Activated CD8-positive, alpha-beta memory T cell treated with anti-CD3 and anti-CD28 coated beads, Interleukin-2, amount 10 ng/mL, durations not matched to agents 7 days and 5 days (primary cell): ENCODE data around the gene KCNMB2. TPM values are rescaled to one million over a fixed set of nuclear protein-coding genes. Genes with fewer than 3 reads are reported as not detected.

Experiments used
- ATAC-seq: fragments of 150-1000 bp; cut with Tn5 transposase; one replicate; pipeline ENCODE4 v1.10.0; 2021; ENCODE audit warnings: moderate library complexity
- CTCF ChIA-PET: fragments of 350-600 bp; sonication (Branson Sonifier 250); formaldehyde crosslinking; loops from one replicate; lab custom pipeline; 2021; ENCODE audit warnings: antibody characterized with exemption; lab: Charles Lee
- DNase-seq: peaks from one replicate; pipeline ENCODE4 v3.0.0-alpha.2; 2020
- H3K27ac Mint-ChIP-seq: one replicate; pipeline ENCODE4 v1.8.0; 2021; ENCODE audit warnings: mild to moderate bottlenecking, mixed read lengths
- H3K27me3 Mint-ChIP-seq: one replicate; pipeline ENCODE4 v1.8.0; 2021; ENCODE audit warnings: mixed read lengths
- H3K36me3 Mint-ChIP-seq: one replicate; pipeline ENCODE4 v1.8.0; 2021; ENCODE audit warnings: mild to moderate bottlenecking, mixed read lengths
- H3K4me1 Mint-ChIP-seq: one replicate; pipeline ENCODE4 v1.8.0; 2021; ENCODE audit warnings: mixed read lengths
- H3K4me3 Mint-ChIP-seq: one replicate; pipeline ENCODE4 v1.8.0; 2021; ENCODE audit warnings: mild to moderate bottlenecking, moderate library complexity, mixed read lengths
- H3K9me3 Mint-ChIP-seq: one replicate; pipeline ENCODE4 v1.8.0; 2022; ENCODE audit warnings: low read depth, mixed read lengths
- total RNA-seq, 2 experiments: library from RNA; stranded (reverse); gene quantifications; one replicate each; pipeline ENCODE4 v1.2.3, GENCODE V29; 2021

KCNMB2 gene
- total RNA-seq, 2 experiments from 2014 or later: not detected

DNA sequence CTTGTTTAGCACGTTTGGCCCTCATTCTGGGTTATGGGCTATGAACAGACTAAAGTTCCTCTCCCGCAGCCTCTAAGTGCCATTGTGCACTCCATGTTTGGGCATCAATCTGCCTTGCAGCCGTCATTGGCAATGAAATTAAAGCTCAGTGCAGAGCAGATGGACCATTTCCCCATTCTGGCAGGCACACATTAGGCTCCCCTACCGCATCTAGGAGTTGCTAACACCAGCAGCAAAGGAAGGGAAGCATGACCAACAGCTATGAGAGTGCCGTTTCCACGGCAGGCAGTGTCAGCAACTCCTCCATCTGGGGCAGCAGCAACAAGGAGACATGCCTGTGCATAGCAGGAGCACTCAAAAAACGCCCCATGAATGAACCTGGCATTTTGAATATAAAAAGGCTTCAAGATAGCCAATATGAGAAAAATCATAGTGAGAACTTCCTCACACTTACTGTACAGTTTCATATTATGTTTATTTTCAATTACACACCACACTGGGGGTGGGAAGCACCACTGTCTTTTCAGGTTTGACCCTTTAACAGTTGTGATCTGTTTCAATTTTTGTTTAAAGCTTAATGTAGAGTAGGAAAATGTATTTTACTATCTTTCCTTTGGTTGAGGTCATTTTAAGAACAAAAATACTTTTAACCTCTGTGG lies 218.7 kb downstream of the KCNMB2 start:
- Mint-ChIP-seq H3K36me3 (no peaks in the 10 kb centered on the region), H3K4me1 (no peaks in the 10 kb centered on the region), H3K27ac (no peak overlapping the region), H3K9me3 (no peaks in the 10 kb centered on the region), H3K4me3 (no peak overlapping the region), H3K27me3 (no peaks in the 10 kb centered on the region)
- ATAC-seq (no peak), DNase-seq (no peak)
- CTCF ChIA-PET: no interaction called here

DNA sequence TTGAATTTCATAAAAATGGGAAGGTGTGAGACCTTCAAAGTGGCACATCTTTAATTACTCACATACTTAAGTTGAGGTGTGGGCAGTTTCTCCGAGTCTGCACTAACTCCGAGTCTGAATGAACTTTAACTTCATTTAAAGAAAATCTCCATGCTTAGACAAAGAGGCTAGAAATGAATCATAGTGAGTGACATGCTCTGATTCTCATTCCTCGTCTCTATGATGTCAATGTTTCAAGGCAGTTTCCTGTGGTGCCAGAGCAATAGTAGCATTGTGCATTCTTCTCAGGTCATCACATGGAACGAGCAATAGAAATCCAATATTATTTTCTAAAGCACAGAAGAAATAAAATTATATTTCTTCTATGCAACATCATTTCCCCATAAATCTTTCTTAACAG lies 224.8 kb downstream of the KCNMB2 start:
- no peaks in the 10 kb centered on the region for H3K4me1 Mint-ChIP-seq
- H3K4me3 Mint-ChIP-seq: no peak overlapping the region
- no peaks in the 10 kb centered on the region for H3K27me3 Mint-ChIP-seq
- CTCF ChIA-PET: no interaction called here
- H3K27ac Mint-ChIP-seq: no peak overlapping the region
- ATAC-seq (no peak), DNase-seq (no peak)
- H3K36me3 Mint-ChIP-seq: no peaks in the 10 kb centered on the region
- no peaks in the 10 kb centered on the region for H3K9me3 Mint-ChIP-seq

DNA sequence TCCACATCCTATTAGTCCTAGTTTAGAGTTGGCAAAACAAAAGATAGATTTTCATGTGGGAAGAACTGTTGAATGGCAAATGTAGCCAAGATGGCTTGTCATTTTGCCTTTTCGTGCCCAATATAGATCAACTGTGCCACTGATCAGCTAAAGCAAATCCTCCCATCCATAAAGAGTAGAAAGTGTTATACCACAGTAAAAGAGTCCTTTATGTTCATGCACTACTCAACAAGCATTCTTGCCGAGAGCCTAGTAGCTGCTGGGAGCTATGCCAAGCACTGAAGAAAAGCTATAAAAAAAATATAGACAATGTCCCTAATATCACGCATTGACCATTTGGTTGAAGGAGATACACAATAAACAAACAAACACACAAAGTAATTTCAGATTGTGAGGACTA lies 225.2 kb downstream of the KCNMB2 start:
- Mint-ChIP-seq H3K27ac (no peak overlapping the region), H3K36me3 (no peaks in the 10 kb centered on the region), H3K4me3 (no peak overlapping the region), H3K9me3 (no peaks in the 10 kb centered on the region), H3K4me1 (no peaks in the 10 kb centered on the region), H3K27me3 (no peaks in the 10 kb centered on the region)
- ATAC-seq: no peak
- CTCF ChIA-PET: no interaction called here
- no peak for DNase-seq

DNA sequence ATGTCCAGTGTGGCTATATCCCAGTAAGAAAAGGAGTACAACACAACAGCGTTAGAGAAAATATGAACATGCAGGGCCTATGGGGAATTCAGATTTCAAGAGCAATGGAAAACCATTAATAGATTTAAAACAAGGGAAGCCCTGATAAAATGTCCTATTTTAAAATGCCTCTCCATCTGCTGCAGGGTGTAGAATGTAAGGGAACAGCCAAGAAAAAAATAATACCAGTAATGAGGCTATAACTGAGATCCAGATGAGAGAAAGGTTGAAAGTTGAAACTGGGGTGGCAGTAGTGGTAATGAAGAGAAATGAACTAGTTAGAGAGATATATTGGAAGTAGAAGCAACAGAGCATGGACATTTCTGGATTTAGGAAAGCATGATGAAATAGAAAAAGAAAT lies 226.1 kb downstream of the KCNMB2 start:
- CTCF ChIA-PET: no interaction called here
- no peaks in the 10 kb centered on the region for H3K4me1 Mint-ChIP-seq
- DNase-seq (no peak), ATAC-seq (no peak)
- no peaks in the 10 kb centered on the region for H3K36me3 Mint-ChIP-seq
- H3K4me3 Mint-ChIP-seq: no peak overlapping the region
- no peaks in the 10 kb centered on the region for H3K9me3 Mint-ChIP-seq
- no peak overlapping the region for H3K27ac Mint-ChIP-seq
- no peaks in the 10 kb centered on the region for H3K27me3 Mint-ChIP-seq

DNA sequence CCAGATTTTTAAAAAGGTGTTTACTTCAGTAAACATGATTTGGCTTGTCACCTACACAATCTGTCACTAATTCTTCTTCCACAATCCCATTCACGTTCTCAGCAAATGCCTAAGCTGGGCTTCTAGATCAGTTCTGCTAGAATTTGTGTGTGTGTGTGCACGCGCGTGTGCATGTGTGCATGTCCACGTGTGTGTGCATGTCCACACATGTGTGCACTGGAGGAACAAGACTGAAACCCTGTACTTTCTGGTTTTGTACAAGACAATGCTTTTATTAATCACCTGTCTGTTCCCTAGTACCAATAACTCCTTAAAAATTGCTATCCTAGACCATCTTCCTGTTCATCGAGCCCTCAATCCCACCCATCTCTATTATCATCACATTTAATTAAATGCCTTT lies 229.2 kb downstream of the KCNMB2 start:
- Mint-ChIP-seq H3K4me1 (no peaks in the 10 kb centered on the region), H3K36me3 (no peaks in the 10 kb centered on the region), H3K9me3 (no peaks in the 10 kb centered on the region), H3K27me3 (no peaks in the 10 kb centered on the region), H3K4me3 (no peak overlapping the region), H3K27ac (no peak overlapping the region)
- CTCF ChIA-PET: no interaction called here
- DNase-seq: no peak
- no peak for ATAC-seq

DNA sequence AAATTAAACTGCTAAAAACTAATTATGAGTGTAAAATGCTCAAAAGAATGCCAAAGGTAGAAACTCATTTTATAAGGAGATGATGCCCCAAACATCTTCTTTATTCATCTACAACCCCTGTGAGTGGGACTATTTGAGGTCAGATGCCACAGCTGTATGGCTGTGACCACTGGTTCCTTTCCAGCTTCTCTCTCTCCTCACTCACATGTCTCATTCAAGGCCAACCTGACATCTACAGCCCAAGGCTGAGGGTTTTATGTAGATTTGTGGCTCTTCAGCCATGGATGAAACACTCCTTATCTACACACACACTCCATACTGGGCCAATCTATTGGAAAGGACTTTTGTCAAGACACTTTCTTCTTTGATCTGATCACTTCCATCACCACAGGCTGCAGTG lies 231.3 kb downstream of the KCNMB2 start:
- DNase-seq (no peak), ATAC-seq (no peak)
- CTCF ChIA-PET: no interaction called here
- H3K27ac Mint-ChIP-seq: no peak overlapping the region
- H3K4me3 Mint-ChIP-seq: no peak overlapping the region
- H3K36me3 Mint-ChIP-seq: no peaks in the 10 kb centered on the region
- H3K4me1 Mint-ChIP-seq: no peaks in the 10 kb centered on the region
- H3K27me3 Mint-ChIP-seq: no peaks in the 10 kb centered on the region
- H3K9me3 Mint-ChIP-seq: no peaks in the 10 kb centered on the region

DNA sequence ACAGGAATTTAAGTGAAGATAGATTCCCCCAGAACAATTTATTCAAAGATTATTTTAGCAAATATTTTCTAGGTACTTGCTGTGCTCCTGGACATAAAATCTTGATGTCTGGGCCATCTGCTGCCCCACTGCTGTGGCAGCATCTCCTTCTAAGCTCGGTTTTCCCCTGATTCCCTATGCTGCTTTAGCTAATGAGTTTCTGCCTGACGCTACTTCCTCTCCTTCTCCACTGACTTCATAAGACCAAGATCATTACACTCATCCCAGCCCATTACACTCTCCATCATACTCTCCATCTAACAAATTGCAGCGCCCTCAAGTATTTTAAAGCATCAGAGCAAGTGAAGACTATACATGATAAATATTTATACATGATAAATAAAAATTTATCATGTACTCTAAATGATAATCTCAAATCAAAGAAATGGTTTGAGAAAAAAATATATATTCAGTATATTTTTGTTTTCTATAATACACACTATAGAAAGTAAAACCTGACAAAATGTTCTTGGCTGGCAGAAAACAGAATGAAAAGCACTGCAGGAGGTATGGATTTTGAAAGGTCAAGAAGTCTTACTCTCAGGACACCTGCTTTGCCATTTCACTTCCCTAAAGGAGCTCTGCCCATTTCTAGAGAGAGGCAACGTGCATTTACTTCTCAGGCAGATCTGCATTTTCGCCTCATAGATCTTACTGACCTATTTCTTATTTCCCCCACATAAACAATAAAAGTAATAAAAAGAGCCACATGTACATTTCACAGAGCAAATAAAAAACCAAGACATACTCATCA lies 232.0 kb downstream of the KCNMB2 start:
- CTCF ChIA-PET: no interaction called here
- H3K9me3 Mint-ChIP-seq: no peaks in the 10 kb centered on the region
- no peak overlapping the region for H3K4me3 Mint-ChIP-seq
- DNase-seq (no peak), ATAC-seq (no peak)
- no peaks in the 10 kb centered on the region for H3K36me3 Mint-ChIP-seq
- H3K27me3 Mint-ChIP-seq: no peaks in the 10 kb centered on the region
- H3K4me1 Mint-ChIP-seq: no peaks in the 10 kb centered on the region
- no peak overlapping the region for H3K27ac Mint-ChIP-seq

DNA sequence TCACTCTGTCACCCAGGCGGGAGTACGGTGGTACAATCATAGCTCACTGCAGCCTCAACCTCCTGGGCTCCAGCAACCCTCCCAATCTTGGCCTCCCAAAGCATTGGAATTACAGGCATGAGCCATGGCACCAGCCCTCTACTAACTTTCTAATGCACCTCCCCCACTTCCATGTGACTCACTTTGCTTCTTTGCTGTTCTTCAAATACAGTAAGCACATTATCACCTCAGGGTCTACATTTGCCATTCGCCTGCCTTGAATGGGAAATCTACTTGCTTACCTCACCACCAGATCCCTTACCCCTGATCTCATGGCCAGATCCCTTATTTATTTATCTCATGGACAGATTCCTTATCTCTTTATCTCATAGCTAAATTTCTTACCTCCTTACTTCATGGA lies 235.3 kb downstream of the KCNMB2 start:
- Mint-ChIP-seq H3K36me3 (no peaks in the 10 kb centered on the region), H3K27ac (no peak overlapping the region), H3K27me3 (no peaks in the 10 kb centered on the region), H3K9me3 (no peaks in the 10 kb centered on the region), H3K4me1 (no peaks in the 10 kb centered on the region), H3K4me3 (no peak overlapping the region)
- DNase-seq: no peak
- CTCF ChIA-PET: interaction anchor here (0.7 kb wide), 1 partner anchor 808 kb away, joined by 3 read pairs; no protein-coding TSS in a partner anchor
- no peak for ATAC-seq

DNA sequence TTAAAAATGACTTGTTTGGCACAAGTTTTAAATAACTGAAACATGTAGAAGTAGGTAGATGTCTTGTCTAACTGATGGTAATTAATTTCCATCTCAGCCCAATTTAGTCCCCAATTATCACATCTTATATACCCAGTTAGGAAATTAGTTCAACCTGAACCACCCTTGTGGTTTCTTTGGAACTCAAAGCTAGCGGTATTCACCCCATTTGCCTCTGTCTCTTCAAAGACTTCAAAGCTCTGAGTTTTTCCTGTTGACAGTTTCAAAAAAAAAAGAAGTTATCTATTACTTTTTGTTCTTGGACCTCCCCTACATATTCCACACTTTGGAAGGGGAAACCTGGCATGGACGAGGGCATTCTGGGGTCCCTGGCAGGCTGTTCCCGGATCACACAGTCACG lies 236.5 kb downstream of the KCNMB2 start:
- H3K27ac Mint-ChIP-seq: no peak overlapping the region
- H3K9me3 Mint-ChIP-seq: no peaks in the 10 kb centered on the region
- H3K4me1 Mint-ChIP-seq: no peaks in the 10 kb centered on the region
- no peaks in the 10 kb centered on the region for H3K36me3 Mint-ChIP-seq
- ATAC-seq: no peak
- H3K27me3 Mint-ChIP-seq: no peaks in the 10 kb centered on the region
- no peak overlapping the region for H3K4me3 Mint-ChIP-seq
- DNase-seq: no peak
- CTCF ChIA-PET: no interaction called here

DNA sequence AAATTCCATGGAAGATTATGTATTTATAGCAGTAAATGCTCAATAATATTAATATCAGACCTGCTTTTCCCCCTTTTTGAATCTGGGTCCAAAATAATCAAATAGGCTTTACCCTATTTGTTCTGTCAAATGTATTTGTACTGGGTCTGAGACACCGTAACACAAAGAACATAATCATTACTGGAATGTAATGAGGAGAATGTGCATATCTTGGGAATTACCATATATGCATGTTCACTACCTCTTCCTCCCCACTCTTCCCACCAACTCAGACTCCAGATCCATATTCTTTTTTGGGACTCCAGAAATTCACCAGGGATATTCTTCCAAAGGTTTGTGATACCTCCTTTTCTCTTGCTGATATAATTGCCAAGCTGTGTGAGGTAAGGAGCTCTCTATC lies 237.1 kb downstream of the KCNMB2 start:
- no peaks in the 10 kb centered on the region for H3K36me3 Mint-ChIP-seq
- no peak for ATAC-seq
- H3K9me3 Mint-ChIP-seq: no peaks in the 10 kb centered on the region
- no peak overlapping the region for H3K27ac Mint-ChIP-seq
- H3K4me3 Mint-ChIP-seq: no peak overlapping the region
- CTCF ChIA-PET: no interaction called here
- no peaks in the 10 kb centered on the region for H3K4me1 Mint-ChIP-seq
- no peaks in the 10 kb centered on the region for H3K27me3 Mint-ChIP-seq
- DNase-seq: no peak

DNA sequence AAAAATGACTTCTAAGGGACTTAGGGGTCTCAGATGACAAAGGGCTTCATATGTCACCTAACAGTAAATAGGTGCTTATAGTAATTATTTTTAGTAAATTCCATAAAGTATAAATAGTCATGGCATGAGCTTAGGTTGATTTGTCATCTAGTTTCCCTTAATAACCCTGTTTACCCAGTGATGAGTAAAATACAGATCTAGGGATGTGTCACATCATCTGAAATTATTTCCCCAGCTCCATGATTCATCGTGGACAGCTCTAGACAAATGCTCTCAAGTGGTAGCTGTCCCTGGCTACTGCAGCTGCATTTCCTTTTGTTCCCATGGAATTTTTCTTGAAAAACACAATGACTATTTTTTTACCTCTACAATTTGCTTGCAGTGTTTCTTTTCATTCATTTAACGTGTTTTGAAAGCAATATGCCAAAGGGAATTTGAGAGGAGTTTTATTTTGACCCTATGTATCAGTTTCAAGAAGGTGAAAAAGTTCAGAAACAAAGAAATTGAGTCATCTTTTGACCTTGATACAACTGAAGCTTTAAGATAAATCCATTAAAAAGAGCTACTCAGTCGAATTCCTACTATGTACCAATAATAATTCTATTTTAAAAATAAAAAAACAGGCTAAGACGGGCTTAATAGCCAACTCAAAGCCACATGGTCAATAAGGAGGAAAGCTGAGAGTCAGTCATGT lies 241.6 kb downstream of the KCNMB2 start:
- no peak for DNase-seq
- no peak overlapping the region for H3K4me3 Mint-ChIP-seq
- no peak for ATAC-seq
- H3K36me3 Mint-ChIP-seq: no peaks in the 10 kb centered on the region
- H3K27me3 Mint-ChIP-seq: no peaks in the 10 kb centered on the region
- H3K27ac Mint-ChIP-seq: no peak overlapping the region
- no peaks in the 10 kb centered on the region for H3K9me3 Mint-ChIP-seq
- CTCF ChIA-PET: no interaction called here
- no peaks in the 10 kb centered on the region for H3K4me1 Mint-ChIP-seq

DNA sequence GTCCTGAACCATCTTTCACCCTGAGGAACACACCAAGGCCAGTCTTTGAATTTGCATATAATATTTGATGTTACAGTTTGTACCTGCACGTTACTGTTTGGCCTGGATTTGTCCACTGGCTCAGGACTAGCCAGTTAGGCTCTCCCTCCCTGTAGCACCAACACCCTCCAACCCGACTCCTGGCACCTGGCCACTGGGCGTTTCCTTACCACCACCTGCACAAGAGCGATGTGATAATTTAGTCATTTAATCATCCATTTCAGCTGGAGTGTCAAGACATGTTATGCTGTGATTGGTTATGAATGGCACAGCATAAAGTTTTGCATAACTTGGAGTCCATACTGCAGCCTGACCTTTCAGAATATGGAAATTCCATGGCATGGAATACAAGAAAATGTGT lies 242.4 kb downstream of the KCNMB2 start:
- Mint-ChIP-seq H3K4me1 (no peaks in the 10 kb centered on the region), H3K36me3 (no peaks in the 10 kb centered on the region), H3K9me3 (no peaks in the 10 kb centered on the region), H3K27me3 (no peaks in the 10 kb centered on the region), H3K27ac (no peak overlapping the region), H3K4me3 (no peak overlapping the region)
- DNase-seq (no peak), ATAC-seq (no peak)
- CTCF ChIA-PET: no interaction called here

DNA sequence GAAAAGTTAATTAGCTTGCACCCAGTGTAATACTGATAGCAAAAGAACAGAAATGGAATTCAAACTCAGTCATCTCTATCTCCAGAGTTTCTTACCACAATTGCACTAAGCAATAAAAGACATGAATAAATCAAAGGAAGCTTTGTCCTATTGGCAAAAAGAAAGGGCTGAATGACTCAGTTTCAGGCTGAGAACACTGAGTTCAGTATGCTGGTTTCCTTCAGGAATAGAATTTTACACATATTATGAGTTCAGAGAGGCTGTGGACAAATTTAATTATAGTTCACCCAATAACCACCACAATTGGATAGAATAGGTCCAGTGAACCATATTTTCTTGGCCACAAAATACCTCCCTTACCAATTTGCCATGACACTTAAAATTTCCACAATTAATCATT lies 249.7 kb downstream of the KCNMB2 start:
- CTCF ChIA-PET: no interaction called here
- H3K4me3 Mint-ChIP-seq: no peak overlapping the region
- H3K36me3 Mint-ChIP-seq: no peaks in the 10 kb centered on the region
- H3K27ac Mint-ChIP-seq: no peak overlapping the region
- no peaks in the 10 kb centered on the region for H3K27me3 Mint-ChIP-seq
- no peaks in the 10 kb centered on the region for H3K4me1 Mint-ChIP-seq
- H3K9me3 Mint-ChIP-seq: no peaks in the 10 kb centered on the region
- ATAC-seq (no peak), DNase-seq (no peak)

DNA sequence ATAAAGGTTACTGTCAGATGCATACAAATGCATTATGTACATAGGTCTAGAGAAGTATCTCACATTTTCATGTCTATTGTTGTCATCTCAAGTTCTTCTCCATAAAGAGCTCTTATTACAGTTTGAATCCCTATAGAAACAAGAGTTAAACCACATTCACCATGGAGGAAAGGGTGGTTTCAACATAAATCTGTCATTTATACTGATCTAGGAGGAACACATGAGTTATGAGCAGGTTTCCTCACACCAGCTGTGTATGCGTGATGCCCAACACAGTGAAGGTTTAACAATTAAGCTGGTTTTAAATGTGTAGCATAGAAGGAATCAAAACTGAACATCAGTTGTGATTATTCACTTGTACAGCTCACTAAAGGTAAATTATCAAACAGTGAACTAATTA lies 251.7 kb downstream of the KCNMB2 start:
- no peaks in the 10 kb centered on the region for H3K27me3 Mint-ChIP-seq
- H3K4me3 Mint-ChIP-seq: no peak overlapping the region
- ATAC-seq: no peak
- no peaks in the 10 kb centered on the region for H3K4me1 Mint-ChIP-seq
- no peak overlapping the region for H3K27ac Mint-ChIP-seq
- CTCF ChIA-PET: no interaction called here
- no peaks in the 10 kb centered on the region for H3K36me3 Mint-ChIP-seq
- no peaks in the 10 kb centered on the region for H3K9me3 Mint-ChIP-seq
- no peak for DNase-seq
